Ovary (tissue), 3 donors: Measurements from ENCODE around the gene RNF5.

Experiments
- EP300 ChIP-seq: sonication (generic); formaldehyde crosslinking; IDR thresholded peaks from one replicate; pipeline ENCODE4 v1.6.1; 2017; ENCODE audit warnings: antibody characterized with exemption
- POLR2A ChIP-seq: fragments of 450-650 bp; IDR thresholded peaks from one replicate; pipeline ENCODE4 v1.6.1; 2017; ENCODE audit warnings: antibody characterized with exemption, mild to moderate bottlenecking, moderate library complexity
- TF ChIP-seq, protein P1 (sequence below), 3 donors: fragments of 450-650 bp in 2 of 3; fragments of 200-600 bp in 1 of 3; IDR thresholded peaks; one replicate each; pipeline versions ENCODE4 v1.5.1 to v1.8.0; 2016 to 2022; ENCODE audit warnings: antibody characterized with exemption in 3 of 3, mild to moderate bottlenecking in 1 of 3
- donor health status: DM: no; HTN: no; CAD: no.

DNA sequence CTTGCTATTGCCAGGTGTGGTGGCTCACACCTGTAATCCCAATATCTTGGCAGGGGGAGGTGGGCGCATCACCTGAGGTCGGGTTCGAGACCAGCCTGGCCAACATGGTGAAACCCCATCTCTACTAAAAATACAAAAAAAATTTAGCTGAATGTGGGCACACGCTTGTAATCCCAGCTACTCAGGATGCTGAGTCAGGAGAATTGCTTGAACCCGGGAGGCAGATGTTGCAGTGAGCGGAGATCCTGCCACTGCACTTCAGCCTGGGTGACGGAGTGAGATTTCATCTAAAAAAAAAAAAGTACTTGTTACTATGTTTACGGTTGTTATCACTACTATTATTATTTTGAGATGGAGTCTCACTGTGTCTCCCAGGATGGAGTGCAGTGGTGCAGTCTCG, 21.3 kb upstream of the RNF5 start:
- TF ChIP-seq, protein P1, sequence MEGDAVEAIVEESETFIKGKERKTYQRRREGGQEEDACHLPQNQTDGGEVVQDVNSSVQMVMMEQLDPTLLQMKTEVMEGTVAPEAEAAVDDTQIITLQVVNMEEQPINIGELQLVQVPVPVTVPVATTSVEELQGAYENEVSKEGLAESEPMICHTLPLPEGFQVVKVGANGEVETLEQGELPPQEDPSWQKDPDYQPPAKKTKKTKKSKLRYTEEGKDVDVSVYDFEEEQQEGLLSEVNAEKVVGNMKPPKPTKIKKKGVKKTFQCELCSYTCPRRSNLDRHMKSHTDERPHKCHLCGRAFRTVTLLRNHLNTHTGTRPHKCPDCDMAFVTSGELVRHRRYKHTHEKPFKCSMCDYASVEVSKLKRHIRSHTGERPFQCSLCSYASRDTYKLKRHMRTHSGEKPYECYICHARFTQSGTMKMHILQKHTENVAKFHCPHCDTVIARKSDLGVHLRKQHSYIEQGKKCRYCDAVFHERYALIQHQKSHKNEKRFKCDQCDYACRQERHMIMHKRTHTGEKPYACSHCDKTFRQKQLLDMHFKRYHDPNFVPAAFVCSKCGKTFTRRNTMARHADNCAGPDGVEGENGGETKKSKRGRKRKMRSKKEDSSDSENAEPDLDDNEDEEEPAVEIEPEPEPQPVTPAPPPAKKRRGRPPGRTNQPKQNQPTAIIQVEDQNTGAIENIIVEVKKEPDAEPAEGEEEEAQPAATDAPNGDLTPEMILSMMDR (IDR thresholded peaks at IDR 0.05): no peak
- TF ChIP-seq POLR2A (no peak), EP300 (no peak)
